Measurements from ENCODE around the gene SELENOO. TPM values are rescaled to one million over a fixed set of nuclear protein-coding genes. Genes with fewer than 3 reads are reported as not detected.

The SELENOO gene
- total RNA-seq, 1 donor from 2014 or later, result 12.0 TPM

DNA sequence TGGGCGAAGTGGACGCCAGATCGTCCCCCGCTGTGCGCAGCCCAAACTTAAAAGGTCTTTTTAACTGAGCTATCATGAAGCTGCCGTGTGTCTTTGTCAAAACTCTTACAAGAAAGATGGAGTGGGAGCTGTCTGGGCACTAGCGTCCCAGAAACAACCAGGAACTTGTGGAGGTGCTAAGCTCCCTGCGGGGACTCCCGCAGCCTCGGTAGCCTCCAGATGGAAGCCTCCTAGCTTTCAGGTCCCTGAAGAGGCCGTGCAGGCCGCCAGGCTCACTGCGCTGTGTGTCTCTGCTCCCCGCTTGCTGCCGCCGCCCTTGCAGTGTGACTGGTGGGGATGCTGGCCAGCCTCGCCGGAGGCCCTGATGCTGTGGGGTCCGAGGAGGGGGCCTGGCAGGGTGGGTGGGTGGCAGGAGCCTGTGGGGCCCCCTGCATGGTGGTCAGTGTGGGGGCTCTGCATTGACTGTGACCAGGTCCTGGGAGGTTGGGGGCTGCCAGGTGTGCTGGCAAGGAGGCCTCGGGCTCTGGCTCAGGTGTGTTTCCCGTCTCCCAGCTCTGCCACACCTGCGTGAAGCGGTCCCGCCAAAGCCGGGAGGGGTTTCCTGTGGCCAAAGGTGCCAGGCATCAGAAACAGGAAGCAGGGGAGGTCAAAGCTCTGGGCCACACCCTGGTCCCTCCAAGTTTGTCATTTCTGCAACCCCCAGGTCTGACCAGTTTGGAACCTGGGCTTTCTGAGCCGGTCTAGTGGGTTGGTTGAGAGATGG is 13.9 kb upstream of the SELENOO start:
- Histone ChIP-seq H3K27me3 (ENCODE audit: control insufficient read depth, insufficient read depth, low read length) (no peaks in the 10 kb centered on the region), H3K4me3 (ENCODE audit: low read depth, low read length) (peak overlapping the region; percentile 79), H3K36me3 (ENCODE audit: control insufficient read depth, insufficient read depth, low read length) (no peaks in the 10 kb centered on the region)
- DNase-seq (ENCODE audit: low read depth), result no peak
- TF ChIP-seq, protein P1, sequence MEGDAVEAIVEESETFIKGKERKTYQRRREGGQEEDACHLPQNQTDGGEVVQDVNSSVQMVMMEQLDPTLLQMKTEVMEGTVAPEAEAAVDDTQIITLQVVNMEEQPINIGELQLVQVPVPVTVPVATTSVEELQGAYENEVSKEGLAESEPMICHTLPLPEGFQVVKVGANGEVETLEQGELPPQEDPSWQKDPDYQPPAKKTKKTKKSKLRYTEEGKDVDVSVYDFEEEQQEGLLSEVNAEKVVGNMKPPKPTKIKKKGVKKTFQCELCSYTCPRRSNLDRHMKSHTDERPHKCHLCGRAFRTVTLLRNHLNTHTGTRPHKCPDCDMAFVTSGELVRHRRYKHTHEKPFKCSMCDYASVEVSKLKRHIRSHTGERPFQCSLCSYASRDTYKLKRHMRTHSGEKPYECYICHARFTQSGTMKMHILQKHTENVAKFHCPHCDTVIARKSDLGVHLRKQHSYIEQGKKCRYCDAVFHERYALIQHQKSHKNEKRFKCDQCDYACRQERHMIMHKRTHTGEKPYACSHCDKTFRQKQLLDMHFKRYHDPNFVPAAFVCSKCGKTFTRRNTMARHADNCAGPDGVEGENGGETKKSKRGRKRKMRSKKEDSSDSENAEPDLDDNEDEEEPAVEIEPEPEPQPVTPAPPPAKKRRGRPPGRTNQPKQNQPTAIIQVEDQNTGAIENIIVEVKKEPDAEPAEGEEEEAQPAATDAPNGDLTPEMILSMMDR (IDR thresholded peaks at IDR 0.05; ENCODE audit: insufficient read depth, low read length, poor library complexity, severe bottlenecking), result no peak

DNA sequence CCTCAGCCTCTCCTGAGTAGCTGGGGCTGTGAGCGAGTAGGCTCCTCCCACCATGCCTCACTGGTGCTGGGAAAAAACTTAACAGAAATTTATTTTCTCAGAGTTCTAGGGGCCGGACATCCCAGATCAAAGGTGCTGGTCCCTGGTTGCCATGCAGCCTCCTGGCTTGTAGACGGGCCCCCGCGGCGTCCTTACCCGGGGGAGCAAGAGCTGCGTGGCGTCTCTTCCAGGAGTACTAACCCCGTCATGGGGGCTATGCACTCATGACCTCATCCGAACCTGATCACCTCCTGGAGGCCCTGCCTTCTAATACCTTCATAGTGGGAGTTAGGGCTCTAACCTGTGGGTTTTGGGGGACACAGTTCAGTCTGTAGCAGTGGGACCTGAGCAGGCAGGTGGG is 12.5 kb upstream of the SELENOO start:
- Histone ChIP-seq H3K36me3 (ENCODE audit: control insufficient read depth, insufficient read depth, low read length) (no peaks in the 10 kb centered on the region), H3K27me3 (ENCODE audit: control insufficient read depth, insufficient read depth, low read length) (no peaks in the 10 kb centered on the region), H3K4me3 (ENCODE audit: low read depth, low read length) (no peak overlapping the region)
- no peak for DNase-seq (ENCODE audit: low read depth)
- TF ChIP-seq, protein P1 (IDR thresholded peaks at IDR 0.05; ENCODE audit: insufficient read depth, low read length, poor library complexity, severe bottlenecking), result no peak

DNA sequence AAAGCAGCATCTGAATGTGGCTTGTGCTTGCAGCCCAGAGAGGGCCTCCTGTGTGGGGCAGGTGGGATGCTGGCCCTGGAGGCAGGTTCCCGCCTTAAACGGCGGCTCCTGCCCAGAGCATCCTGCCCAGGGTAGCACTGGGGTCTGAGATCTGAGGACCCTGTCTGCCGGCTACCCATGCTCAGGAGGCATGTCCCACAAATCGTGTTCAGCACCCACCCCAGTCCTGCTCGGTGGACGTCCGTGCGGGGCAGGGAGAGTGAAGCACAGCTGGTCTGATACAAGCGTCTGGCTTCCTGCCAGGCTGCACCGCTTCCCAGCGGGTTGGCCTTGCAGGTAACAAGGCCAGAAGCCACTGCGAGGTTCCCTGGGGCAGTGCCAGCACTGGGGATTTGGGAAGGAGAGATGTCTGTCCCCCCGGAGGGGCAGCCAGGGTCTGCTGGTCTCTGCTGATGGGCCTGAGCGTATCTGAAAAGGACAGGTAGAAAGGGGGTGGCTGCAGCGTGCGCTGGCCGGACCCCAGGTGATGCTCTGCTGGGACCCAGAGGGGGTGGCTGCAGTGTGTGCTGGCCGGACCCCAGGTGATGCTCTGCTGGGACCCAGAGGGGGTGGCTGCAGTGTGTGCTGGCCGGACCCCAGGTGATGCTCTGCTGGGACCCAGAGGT is 11.5 kb upstream of the SELENOO start:
- no peak overlapping the region for H3K4me3 ChIP-seq (ENCODE audit: low read depth, low read length)
- TF ChIP-seq, protein P1 (IDR thresholded peaks at IDR 0.05; ENCODE audit: insufficient read depth, low read length, poor library complexity, severe bottlenecking), result no peak
- H3K36me3 ChIP-seq (ENCODE audit: control insufficient read depth, insufficient read depth, low read length), result no peaks in the 10 kb centered on the region
- no peaks in the 10 kb centered on the region for H3K27me3 ChIP-seq (ENCODE audit: control insufficient read depth, insufficient read depth, low read length)
- DNase-seq (ENCODE audit: low read depth), result no peak

DNA sequence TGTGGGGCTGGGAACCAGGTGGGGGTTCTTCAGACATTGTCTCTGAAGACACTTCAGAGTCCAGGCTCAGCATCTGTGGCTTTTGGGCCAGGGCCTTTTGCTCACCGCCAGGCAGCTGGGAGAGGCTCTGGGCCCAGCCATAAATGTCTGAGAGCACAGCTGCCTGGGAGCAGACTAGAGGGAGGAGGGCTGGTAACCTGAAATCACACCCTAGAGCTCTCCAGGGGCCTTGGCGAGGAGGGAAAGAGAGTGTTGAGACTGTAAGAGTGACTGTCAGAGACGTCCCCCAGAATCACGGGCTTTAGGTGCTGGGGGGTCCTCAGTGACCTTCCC is 11.0 kb upstream of the SELENOO start:
- no peak for DNase-seq (ENCODE audit: low read depth)
- TF ChIP-seq, protein P1 (IDR thresholded peaks at IDR 0.05; ENCODE audit: insufficient read depth, low read length, poor library complexity, severe bottlenecking), result no peak
- Histone ChIP-seq H3K36me3 (ENCODE audit: control insufficient read depth, insufficient read depth, low read length) (no peaks in the 10 kb centered on the region), H3K27me3 (ENCODE audit: control insufficient read depth, insufficient read depth, low read length) (no peaks in the 10 kb centered on the region), H3K4me3 (ENCODE audit: low read depth, low read length) (no peak overlapping the region)

DNA sequence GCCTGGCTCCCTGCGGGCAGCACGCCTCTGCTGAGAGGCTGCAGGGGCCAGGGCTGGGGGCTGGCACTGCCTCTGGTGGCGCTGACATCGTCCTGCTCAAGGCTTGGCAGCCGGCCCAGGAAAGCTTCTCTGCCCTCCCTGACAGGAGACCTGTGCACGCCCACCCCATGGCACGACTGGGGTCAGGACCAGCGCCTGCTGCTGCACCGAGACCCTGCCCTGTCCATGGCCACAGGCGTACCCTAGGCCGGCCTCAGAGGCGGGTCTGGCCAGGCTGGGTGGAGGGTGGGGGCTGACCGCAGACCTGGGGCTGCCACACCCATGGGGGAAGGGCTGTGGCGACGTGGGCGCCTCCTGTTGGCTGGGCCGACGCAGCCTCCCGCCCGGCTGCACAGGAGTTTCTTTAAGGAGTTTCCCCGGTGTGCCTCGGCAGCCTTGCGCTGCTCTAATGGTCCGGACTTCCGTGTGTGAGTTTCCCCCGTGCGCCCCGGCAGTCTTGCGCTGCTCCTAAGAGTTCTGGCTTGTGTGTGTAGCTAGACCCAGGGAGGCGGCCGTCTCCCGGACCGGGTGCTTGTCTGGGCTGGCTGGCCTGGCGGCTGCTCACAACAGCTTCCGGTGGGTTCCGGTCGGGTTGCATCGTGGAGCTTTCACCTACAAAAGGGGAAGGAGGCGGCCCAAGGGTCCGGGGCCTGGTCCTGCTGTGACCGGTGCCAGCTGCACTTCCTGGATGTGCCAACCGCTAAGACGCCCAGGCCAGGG is 10.4 kb upstream of the SELENOO start:
- TF ChIP-seq, protein P1 (IDR thresholded peaks at IDR 0.05; ENCODE audit: insufficient read depth, low read length, poor library complexity, severe bottlenecking), result peak; percentile 51
- no peaks in the 10 kb centered on the region for H3K36me3 ChIP-seq (ENCODE audit: control insufficient read depth, insufficient read depth, low read length)
- no peaks in the 10 kb centered on the region for H3K27me3 ChIP-seq (ENCODE audit: control insufficient read depth, insufficient read depth, low read length)
- no peak for DNase-seq (ENCODE audit: low read depth)
- H3K4me3 ChIP-seq (ENCODE audit: low read depth, low read length), result peak overlapping the region; percentile 32
